ENCODE measurements around the gene ST3GAL3.

GRCh38 chr1:43773821-43774220 is 66.5 kb downstream of the ST3GAL3 start:
- TF ChIP-seq CTCF (IDR thresholded peaks at IDR 0.05; ENCODE audit: poor library complexity) (no peak), EZH2 (IDR thresholded peaks at IDR 0.05; ENCODE audit: borderline replicate concordance) (no peak), EZH2phosphoT487 (IDR thresholded peaks at IDR 0.05; ENCODE audit: low read depth, severe bottlenecking, unreplicated experiment) (no peak)

Data from hepatocyte (in vitro differentiated cells).